Measurements from ENCODE around the gene UST. TPM values are rescaled to one million over a fixed set of nuclear protein-coding genes. Genes with fewer than 3 reads are reported as not detected.

UST gene
- total and polyA plus RNA-seq, 4 donors = 8.4 to 21.5 (median 14.1) TPM

DNA sequence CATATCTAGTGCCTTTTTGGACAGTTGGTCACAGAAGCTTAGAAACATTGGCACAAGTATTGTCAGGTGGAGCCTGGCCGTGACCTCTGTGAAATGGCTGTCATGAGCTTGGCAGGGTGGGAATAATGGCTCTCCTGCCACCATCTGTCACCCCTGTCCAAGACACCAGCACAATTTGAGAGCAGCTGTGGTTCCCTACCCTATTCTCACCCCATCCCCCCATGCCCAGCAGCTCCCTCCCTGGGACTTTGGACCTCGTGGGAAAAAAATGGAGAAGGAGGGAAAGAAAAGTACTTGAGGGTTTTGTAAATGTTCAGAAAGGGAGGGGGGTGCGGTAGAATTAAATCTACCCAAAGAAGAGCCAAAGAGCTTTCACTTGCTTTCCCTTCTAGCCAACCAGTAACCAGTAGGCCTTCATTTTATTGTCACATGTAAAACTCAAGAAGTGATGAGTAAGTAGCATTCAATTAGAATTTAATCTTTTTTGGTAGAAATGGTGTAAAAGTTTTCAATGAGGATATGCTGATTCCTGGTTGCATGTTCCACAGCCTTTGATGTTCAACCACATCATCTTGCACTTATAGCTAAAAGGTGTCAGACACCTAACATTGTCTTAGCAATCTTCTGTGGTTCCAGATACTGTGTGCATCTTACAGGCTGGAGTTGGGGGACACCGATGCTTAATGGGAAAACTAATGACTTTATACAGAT, 307.2 kb downstream of the UST start:
- H3K4me3 ChIP-seq (ENCODE audit: low read length in 2 of 2) = no peak overlapping the region
- H3K4me1 ChIP-seq (ENCODE audit: control insufficient read depth in 1 of 2, insufficient read depth in 2 of 2, low read length in 2 of 2) = no peaks in the 10 kb centered on the region
- ATAC-seq (ENCODE audit: low FRiP score) = no peak
- 93 to 96% methylated on average over 4 of the region's 4 CpGs for WGBS, 2 donors
- no peaks in the 10 kb centered on the region for H3K9me3 ChIP-seq (ENCODE audit: control insufficient read depth, low read length)
- intact Hi-C loops (cut with DNase I) = no loop called here
- DNase-seq = no peak
- no peaks in the 10 kb centered on the region for H3K27me3 ChIP-seq (ENCODE audit: control insufficient read depth in 1 of 2, insufficient read depth in 2 of 2, low read length in 1 of 2)
- H3K36me3 ChIP-seq (ENCODE audit: control insufficient read depth in 1 of 2, insufficient read depth in 2 of 2, low read length in 1 of 2) = no peaks in the 10 kb centered on the region
- H3K27ac ChIP-seq (ENCODE audit: low read depth in 1 of 2, low read length in 2 of 2) = no peak overlapping the region

DNA sequence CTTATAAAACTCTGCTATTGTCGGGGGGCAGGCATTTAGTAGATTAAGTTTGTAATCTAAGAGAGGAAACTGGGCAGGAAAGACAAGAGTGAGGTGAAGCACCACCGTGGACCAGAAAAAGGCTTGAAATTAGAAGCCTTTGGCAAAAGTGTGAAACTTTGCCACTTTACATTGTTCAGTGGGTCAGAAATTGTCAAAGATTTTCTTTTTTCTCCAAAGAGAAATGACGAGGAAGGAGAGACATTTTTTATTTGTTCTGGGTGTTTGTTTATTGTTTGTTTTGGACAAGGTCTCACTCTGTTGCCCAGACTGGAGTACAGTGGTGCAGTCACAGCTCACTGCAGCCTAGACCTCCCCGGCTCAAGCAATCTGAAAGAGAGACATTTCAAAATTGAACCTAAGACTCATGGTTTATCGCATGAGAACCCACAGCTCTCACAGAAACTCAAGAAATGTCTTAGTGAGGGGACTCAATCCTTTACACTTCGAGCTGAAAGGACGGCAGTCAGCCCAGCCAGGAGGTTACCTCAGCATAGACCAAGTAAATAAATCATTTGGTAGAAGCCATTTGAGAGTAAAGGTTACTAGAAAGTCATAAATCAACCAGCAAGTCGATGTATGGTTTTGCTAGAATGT, 307.8 kb downstream of the UST start:
- ATAC-seq (ENCODE audit: low FRiP score) (no peak), DNase-seq (no peak)
- Histone ChIP-seq H3K9me3 (ENCODE audit: control insufficient read depth, low read length) (no peaks in the 10 kb centered on the region), H3K27me3 (ENCODE audit: control insufficient read depth in 1 of 2, insufficient read depth in 2 of 2, low read length in 1 of 2) (no peaks in the 10 kb centered on the region), H3K36me3 (ENCODE audit: control insufficient read depth in 1 of 2, insufficient read depth in 2 of 2, low read length in 1 of 2) (no peaks in the 10 kb centered on the region), H3K4me1 (ENCODE audit: control insufficient read depth in 1 of 2, insufficient read depth in 2 of 2, low read length in 2 of 2) (no peaks in the 10 kb centered on the region), H3K4me3 (ENCODE audit: low read length in 2 of 2) (no peak overlapping the region), H3K27ac (ENCODE audit: low read depth in 1 of 2, low read length in 2 of 2) (no peak overlapping the region)
- intact Hi-C loops (cut with DNase I) = no loop called here
- WGBS, 2 donors = 53 to 63% methylated on average over 8 of the region's 8 CpGs

DNA sequence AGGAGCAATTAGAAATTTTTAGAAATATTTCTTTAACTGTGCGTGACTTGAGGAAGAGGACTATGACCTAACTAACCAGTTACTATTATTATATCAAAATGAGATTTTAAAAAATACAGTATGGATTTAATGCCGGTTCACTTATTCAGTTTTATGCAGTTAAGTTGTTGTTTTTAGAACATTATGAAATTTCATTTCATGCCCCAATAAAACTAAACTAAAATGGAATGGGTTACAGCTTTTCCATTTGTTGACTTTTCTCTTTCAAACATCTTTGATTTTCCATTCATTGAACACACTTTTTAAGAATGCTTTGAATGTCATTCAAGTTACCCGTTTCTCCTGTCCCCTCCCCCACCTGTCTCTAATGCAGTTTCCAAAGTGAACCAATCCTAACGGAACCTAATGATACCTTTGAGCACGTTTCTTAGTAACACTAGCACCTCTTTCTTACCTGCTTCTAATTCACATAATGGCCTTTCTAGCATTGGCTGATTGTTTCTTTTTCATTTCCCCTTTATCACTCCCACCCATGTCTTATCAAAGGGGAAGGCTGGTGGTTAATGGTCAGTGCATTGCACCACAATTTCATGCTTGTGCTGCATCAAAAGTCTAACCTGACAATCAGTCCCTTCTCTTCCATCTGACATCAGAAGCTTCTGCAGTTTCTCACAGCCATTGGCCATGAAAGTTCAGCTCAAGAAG, 308.5 kb downstream of the UST start:
- Histone ChIP-seq H3K27me3 (ENCODE audit: control insufficient read depth in 1 of 2, insufficient read depth in 2 of 2, low read length in 1 of 2) (no peaks in the 10 kb centered on the region), H3K27ac (ENCODE audit: low read depth in 1 of 2, low read length in 2 of 2) (no peak overlapping the region), H3K4me3 (ENCODE audit: low read length in 2 of 2) (no peak overlapping the region), H3K36me3 (ENCODE audit: control insufficient read depth in 1 of 2, insufficient read depth in 2 of 2, low read length in 1 of 2) (no peaks in the 10 kb centered on the region), H3K9me3 (ENCODE audit: control insufficient read depth, low read length) (no peaks in the 10 kb centered on the region), H3K4me1 (ENCODE audit: control insufficient read depth in 1 of 2, insufficient read depth in 2 of 2, low read length in 2 of 2) (no peaks in the 10 kb centered on the region)
- no peak for ATAC-seq (ENCODE audit: low FRiP score)
- intact Hi-C loops (cut with DNase I) = no loop called here
- 69 to 74% methylated on average over 5 of the region's 5 CpGs for WGBS, 2 donors
- no peak for DNase-seq

DNA sequence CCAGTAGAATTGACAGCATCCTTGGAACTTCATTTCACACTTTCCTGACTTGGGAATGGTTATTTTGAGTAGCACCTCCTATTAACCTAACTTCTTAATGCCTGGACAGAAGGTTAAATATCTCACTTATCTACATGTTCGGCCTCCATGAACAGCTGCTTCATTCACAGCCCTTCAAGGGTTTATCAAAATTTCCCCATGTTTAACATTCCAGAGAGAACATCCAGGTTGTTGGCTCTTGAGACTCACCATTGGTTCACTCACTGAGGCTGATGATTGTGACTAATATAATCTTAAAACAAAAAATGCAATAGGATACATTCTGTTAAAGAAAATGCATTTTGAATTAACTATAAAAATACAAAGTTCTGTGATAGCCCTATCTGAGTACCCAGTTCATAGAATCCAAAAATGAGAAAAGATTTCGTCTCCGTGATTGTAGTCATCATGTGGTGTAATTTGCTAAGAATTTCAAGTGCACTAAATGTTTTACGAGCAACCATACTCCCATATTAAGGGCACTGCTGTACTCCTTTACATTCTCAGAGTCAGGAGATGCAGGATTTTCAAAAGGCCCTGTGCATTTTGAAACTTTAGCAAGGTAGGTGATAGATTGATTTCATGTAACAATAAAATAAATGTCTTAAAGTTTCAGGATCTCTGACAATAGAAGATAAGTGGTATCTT, 310.1 kb downstream of the UST start:
- ATAC-seq (ENCODE audit: low FRiP score) = no peak
- DNase-seq = no peak
- no peak overlapping the region for H3K4me3 ChIP-seq (ENCODE audit: low read length in 2 of 2)
- H3K27ac ChIP-seq (ENCODE audit: low read depth in 1 of 2, low read length in 2 of 2) = no peak overlapping the region
- 91 to 94% methylated on average over 4 of the region's 4 CpGs for WGBS, 2 donors
- intact Hi-C loops (cut with DNase I) = no loop called here
- no peaks in the 10 kb centered on the region for H3K4me1 ChIP-seq (ENCODE audit: control insufficient read depth in 1 of 2, insufficient read depth in 2 of 2, low read length in 2 of 2)
- H3K27me3 ChIP-seq (ENCODE audit: control insufficient read depth in 1 of 2, insufficient read depth in 2 of 2, low read length in 1 of 2) = no peaks in the 10 kb centered on the region
- H3K36me3 ChIP-seq (ENCODE audit: control insufficient read depth in 1 of 2, insufficient read depth in 2 of 2, low read length in 1 of 2) = no peaks in the 10 kb centered on the region
- no peaks in the 10 kb centered on the region for H3K9me3 ChIP-seq (ENCODE audit: control insufficient read depth, low read length)

DNA sequence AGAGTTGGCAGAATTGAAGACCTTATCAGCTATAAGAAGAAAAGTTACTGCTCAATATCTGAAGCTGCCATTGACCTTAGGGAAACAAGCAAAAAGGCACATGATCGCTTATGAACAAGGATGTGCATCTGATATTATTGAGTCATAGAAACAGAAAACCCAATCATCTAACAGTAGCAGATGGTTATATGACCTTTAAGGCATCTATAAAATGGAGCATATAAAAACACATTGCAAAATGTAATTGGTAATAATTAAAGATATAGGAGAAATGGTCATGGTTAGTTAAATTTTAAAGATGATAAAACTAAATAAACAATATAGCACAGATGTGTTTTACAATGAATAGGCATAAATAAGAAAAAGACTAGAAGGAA, 310.6 kb downstream of the UST start:
- no peaks in the 10 kb centered on the region for H3K9me3 ChIP-seq (ENCODE audit: control insufficient read depth, low read length)
- no peaks in the 10 kb centered on the region for H3K4me1 ChIP-seq (ENCODE audit: control insufficient read depth in 1 of 2, insufficient read depth in 2 of 2, low read length in 2 of 2)
- no peak overlapping the region for H3K4me3 ChIP-seq (ENCODE audit: low read length in 2 of 2)
- no peak overlapping the region for H3K27ac ChIP-seq (ENCODE audit: low read depth in 1 of 2, low read length in 2 of 2)
- 96 to 100% methylated on average over 1 of the region's 1 CpG for WGBS, 2 donors
- intact Hi-C loops (cut with DNase I) = no loop called here
- no peaks in the 10 kb centered on the region for H3K27me3 ChIP-seq (ENCODE audit: control insufficient read depth in 1 of 2, insufficient read depth in 2 of 2, low read length in 1 of 2)
- no peak for DNase-seq
- H3K36me3 ChIP-seq (ENCODE audit: control insufficient read depth in 1 of 2, insufficient read depth in 2 of 2, low read length in 1 of 2) = no peaks in the 10 kb centered on the region
- ATAC-seq (ENCODE audit: low FRiP score) = no peak

DNA sequence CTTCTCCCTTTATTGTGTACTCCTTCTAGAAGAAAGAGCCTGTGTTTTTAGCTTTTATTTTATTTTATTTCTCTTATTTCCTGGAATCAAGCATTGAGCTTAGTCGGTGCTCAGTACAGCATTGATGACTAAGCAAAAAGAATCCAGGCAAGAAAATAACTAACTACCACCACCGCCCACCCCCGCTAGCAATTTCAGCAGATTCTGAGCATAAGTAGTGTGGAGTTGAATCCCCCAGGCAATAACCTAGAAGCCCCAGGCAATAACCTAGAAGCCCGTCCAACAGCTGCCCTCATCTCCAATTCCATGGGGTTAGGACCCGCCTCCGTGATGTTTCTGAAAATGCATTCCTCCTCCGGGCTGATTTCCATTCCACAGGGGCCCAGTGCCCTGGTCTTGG, 312.7 kb downstream of the UST start:
- Histone ChIP-seq H3K9me3 (ENCODE audit: control insufficient read depth, low read length) (no peaks in the 10 kb centered on the region), H3K27me3 (ENCODE audit: control insufficient read depth in 1 of 2, insufficient read depth in 2 of 2, low read length in 1 of 2) (no peaks in the 10 kb centered on the region), H3K4me3 (ENCODE audit: low read length in 2 of 2) (no peak overlapping the region), H3K27ac (ENCODE audit: low read depth in 1 of 2, low read length in 2 of 2) (no peak overlapping the region), H3K36me3 (ENCODE audit: control insufficient read depth in 1 of 2, insufficient read depth in 2 of 2, low read length in 1 of 2) (no peaks in the 10 kb centered on the region), H3K4me1 (ENCODE audit: control insufficient read depth in 1 of 2, insufficient read depth in 2 of 2, low read length in 2 of 2) (peaks cover 3 to 4% of the 10 kb centered on the region in 2 donors)
- DNase-seq (no peak), ATAC-seq (ENCODE audit: low FRiP score) (no peak)
- WGBS, 2 donors = 86 to 88% methylated on average over 7 of the region's 7 CpGs
- intact Hi-C loops (cut with DNase I) = no loop called here

DNA sequence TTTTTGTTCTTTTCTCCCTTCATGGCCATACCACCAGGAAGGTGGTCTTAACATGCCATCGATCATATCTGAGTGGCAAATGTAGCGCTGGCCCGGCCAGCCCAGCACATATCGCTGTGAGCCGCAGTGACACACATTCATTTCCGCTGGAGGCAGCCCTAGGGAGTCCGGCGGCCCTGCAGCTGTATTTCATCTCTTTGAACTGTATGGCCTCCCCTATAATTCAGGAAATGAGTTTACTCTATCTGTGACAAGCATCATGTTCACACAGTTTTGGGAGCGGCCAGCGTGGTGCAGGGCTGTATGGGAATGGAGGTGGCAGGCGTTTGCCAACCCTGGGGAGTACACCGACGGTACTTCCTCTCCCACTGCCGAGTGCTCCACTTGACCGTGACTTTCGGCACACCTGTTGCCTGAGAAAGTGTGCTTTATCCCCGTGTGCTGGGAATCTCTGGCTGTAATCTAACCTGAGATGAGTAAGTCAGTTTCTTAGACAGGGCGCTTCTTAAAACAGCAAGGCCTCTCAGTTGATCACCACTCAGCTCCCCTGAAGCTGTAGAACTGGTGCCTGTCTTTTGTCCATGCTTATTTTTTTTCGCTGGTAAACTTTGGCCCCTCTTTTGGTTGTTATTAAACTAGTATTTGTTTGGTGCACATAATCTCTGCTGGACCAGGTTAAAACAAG, 313.6 kb downstream of the UST start:
- H3K4me1 ChIP-seq (ENCODE audit: control insufficient read depth in 1 of 2, insufficient read depth in 2 of 2, low read length in 2 of 2) = peaks cover 3 to 4% of the 10 kb centered on the region in 2 donors
- H3K36me3 ChIP-seq (ENCODE audit: control insufficient read depth in 1 of 2, insufficient read depth in 2 of 2, low read length in 1 of 2) = no peaks in the 10 kb centered on the region
- intact Hi-C loops (cut with DNase I) = no loop called here
- no peak overlapping the region for H3K4me3 ChIP-seq (ENCODE audit: low read length in 2 of 2)
- no peaks in the 10 kb centered on the region for H3K9me3 ChIP-seq (ENCODE audit: control insufficient read depth, low read length)
- no peaks in the 10 kb centered on the region for H3K27me3 ChIP-seq (ENCODE audit: control insufficient read depth in 1 of 2, insufficient read depth in 2 of 2, low read length in 1 of 2)
- ATAC-seq (ENCODE audit: low FRiP score) = no peak
- DNase-seq = no peak
- no peak overlapping the region for H3K27ac ChIP-seq (ENCODE audit: low read depth in 1 of 2, low read length in 2 of 2)
- WGBS, 2 donors = 87% methylated on average over 19 of the region's 19 CpGs

DNA sequence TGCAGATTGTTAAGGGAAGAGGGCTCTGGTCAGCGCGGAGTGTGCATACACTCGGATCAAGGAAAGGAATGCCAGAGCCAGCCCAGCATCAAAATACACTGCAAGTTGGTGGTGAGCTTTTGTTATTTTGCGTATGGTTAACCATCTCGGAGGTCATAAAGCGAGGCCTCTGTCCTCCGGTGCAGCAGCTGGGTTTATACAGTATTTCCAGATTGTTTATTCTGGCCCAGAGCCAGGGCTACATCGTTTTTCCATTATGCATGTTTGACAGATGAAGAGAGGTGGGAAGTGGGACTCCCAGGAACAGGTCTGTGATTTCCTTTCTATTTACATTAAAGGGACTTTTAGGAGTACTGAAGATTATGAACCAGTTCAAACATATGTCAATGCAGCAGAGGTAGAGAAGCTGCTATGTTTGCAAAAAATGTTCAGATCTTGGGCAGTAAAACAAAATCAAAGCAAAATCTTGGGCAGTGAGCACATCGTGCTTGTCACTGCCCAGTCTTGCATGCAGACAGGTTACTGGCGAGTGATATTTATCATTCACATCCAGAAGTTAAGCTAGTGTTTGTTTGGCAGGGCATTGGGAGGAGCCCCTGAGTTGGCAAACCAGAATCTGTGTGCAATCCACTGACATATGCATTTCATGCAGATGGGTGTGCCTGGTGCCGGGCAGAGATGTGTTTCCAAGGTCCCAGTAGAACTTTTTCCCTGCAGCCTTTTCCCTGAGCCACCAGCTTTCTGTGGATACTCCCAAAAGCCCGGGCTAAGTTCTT, 314.3 kb downstream of the UST start:
- intact Hi-C loops (cut with DNase I) = no loop called here
- H3K27me3 ChIP-seq (ENCODE audit: control insufficient read depth in 1 of 2, insufficient read depth in 2 of 2, low read length in 1 of 2) = no peaks in the 10 kb centered on the region
- H3K4me3 ChIP-seq (ENCODE audit: low read length in 2 of 2) = no peak overlapping the region
- H3K9me3 ChIP-seq (ENCODE audit: control insufficient read depth, low read length) = no peaks in the 10 kb centered on the region
- H3K36me3 ChIP-seq (ENCODE audit: control insufficient read depth in 1 of 2, insufficient read depth in 2 of 2, low read length in 1 of 2) = no peaks in the 10 kb centered on the region
- DNase-seq (no peak), ATAC-seq (ENCODE audit: low FRiP score) (no peak)
- WGBS, 2 donors = 52 to 55% methylated on average over 12 of the region's 12 CpGs
- H3K4me1 ChIP-seq (ENCODE audit: control insufficient read depth in 1 of 2, insufficient read depth in 2 of 2, low read length in 2 of 2) = peaks cover 3 to 4% of the 10 kb centered on the region in 2 donors
- no peak overlapping the region for H3K27ac ChIP-seq (ENCODE audit: low read depth in 1 of 2, low read length in 2 of 2)

Data from aorta (tissue), 5 donors.